Right atrium auricular region (tissue), 2 donors: ENCODE measurements around the gene ARHGEF10L. TPM values are rescaled to one million over a fixed set of nuclear protein-coding genes. Genes with fewer than 3 reads are reported as not detected.

Experiments used
- DNase-seq: peaks from one replicate; pipeline ENCODE4 v3.0.0-alpha.2; 2019; ENCODE audit warnings: low spot score
- H3K27ac ChIP-seq, 2 donors: fragments of 200-600 bp; sonication (generic); 1 replicate in 1 of 2; 2 replicates in 1 of 2; pipeline ENCODE4 v1.5.1; 2016 to 2019
- H3K27me3 ChIP-seq, 2 donors: fragments of 200-600 bp; sonication (generic); one replicate each; pipeline versions ENCODE4 v1.5.1 to v1.6.0; 2017 to 2019
- H3K36me3 ChIP-seq: fragments of 200-600 bp; sonication (generic); one replicate; pipeline ENCODE4 v1.5.1; 2016
- H3K4me1 ChIP-seq, 2 donors: fragments of 200-600 bp; sonication (generic); one replicate each; pipeline versions ENCODE4 v1.5.1 to v1.6.0; 2017 to 2019
- H3K4me3 ChIP-seq, 2 donors: fragments of 200-600 bp; sonication (generic); 1 replicate in 1 of 2; 2 replicates in 1 of 2; pipeline ENCODE4 v1.5.1; 2017 to 2019; ENCODE audit warnings: mild to moderate bottlenecking in 1 of 2, moderate library complexity in 1 of 2
- H3K9me3 ChIP-seq, 2 donors: fragments of 200-600 bp; sonication (generic); one replicate each; pipeline ENCODE4 v1.5.1; 2019
- CTCF ChIP-seq, 2 donors: fragments of 200-600 bp; sonication (generic); IDR thresholded peaks; one replicate each; pipeline ENCODE4 v1.5.1; 2019; ENCODE audit warnings: antibody characterized with exemption in 2 of 2
- total RNA-seq, 2 donors: library from RNA; depleted of rRNA; stranded (reverse); fragments of >200 nt; gene quantifications; one replicate each; pipeline ENCODE4 v1.1.0, GENCODE V29; 2016

ARHGEF10L gene
- total RNA-seq, 2 donors from 2014 or later = 49.3 to 52.2 TPM

- Histone ChIP-seq H3K9me3 (no peaks in the 10 kb centered on the region), H3K27ac (no peak overlapping the region), H3K36me3 (no peaks in the 10 kb centered on the region), H3K4me3 (no peak overlapping the region), H3K27me3 (no peaks in the 10 kb centered on the region), H3K4me1 (no peaks in the 10 kb centered on the region)
- no peak for TF ChIP-seq CTCF (IDR thresholded peaks at IDR 0.05)
- no peak for DNase-seq
Observed at GRCh38 chr1:17520041-17520440, 19.5 kb upstream of the ARHGEF10L start.

GRCh38 chr1:17520473-17521319 lies 18.8 kb upstream of the ARHGEF10L start:
- H3K27ac ChIP-seq = no peak overlapping the region
- no peak overlapping the region for H3K4me3 ChIP-seq
- H3K9me3 ChIP-seq = no peaks in the 10 kb centered on the region
- no peaks in the 10 kb centered on the region for H3K4me1 ChIP-seq
- no peak for TF ChIP-seq CTCF (IDR thresholded peaks at IDR 0.05)
- no peaks in the 10 kb centered on the region for H3K36me3 ChIP-seq
- DNase-seq = no peak
- no peaks in the 10 kb centered on the region for H3K27me3 ChIP-seq

GRCh38 chr1:17521946-17522612 lies 17.4 kb upstream of the ARHGEF10L start:
- Histone ChIP-seq H3K4me3 (no peak overlapping the region), H3K27me3 (no peaks in the 10 kb centered on the region), H3K9me3 (no peaks in the 10 kb centered on the region), H3K36me3 (no peaks in the 10 kb centered on the region), H3K27ac (no peak overlapping the region), H3K4me1 (peaks cover 0 to 5% of the 10 kb centered on the region in 2 donors)
- no peak for DNase-seq
- no peak for TF ChIP-seq CTCF (IDR thresholded peaks at IDR 0.05)

- no peak for TF ChIP-seq CTCF (IDR thresholded peaks at IDR 0.05)
- no peaks in the 10 kb centered on the region for H3K36me3 ChIP-seq
- DNase-seq = no peak
- H3K9me3 ChIP-seq = no peaks in the 10 kb centered on the region
- H3K4me1 ChIP-seq = peaks cover 0 to 10% of the 10 kb centered on the region in 2 donors
- H3K4me3 ChIP-seq = no peak overlapping the region
- no peaks in the 10 kb centered on the region for H3K27me3 ChIP-seq
- no peak overlapping the region for H3K27ac ChIP-seq
Observed at GRCh38 chr1:17523321-17524041, 16.0 kb upstream of the ARHGEF10L start.

- no peak for DNase-seq
- Histone ChIP-seq H3K4me3 (no peak overlapping the region), H3K9me3 (no peaks in the 10 kb centered on the region), H3K27ac (no peak overlapping the region), H3K27me3 (no peaks in the 10 kb centered on the region), H3K36me3 (no peaks in the 10 kb centered on the region), H3K4me1 (peaks cover 0 to 10% of the 10 kb centered on the region in 2 donors)
- no peak for TF ChIP-seq CTCF (IDR thresholded peaks at IDR 0.05)
Observed at GRCh38 chr1:17524645-17525044, 14.9 kb upstream of the ARHGEF10L start.
